Fibroblast of lung (primary cell): ENCODE measurements around the gene OSM. TPM values are rescaled to one million over a fixed set of nuclear protein-coding genes. Genes with fewer than 3 reads are reported as not detected.

Experiments used
- DNase-seq, 2 donors: peaks; one replicate each; pipeline versions ENCODE4 v3.0.0 to v3.0.0-alpha.2; 2010; ENCODE audit warnings: low read depth in 2 of 2
- H2AFZ ChIP-seq: 2 replicates; pipeline ENCODE4 v1.5.1; 2012; ENCODE audit warnings: low read length, control low read depth, inconsistent platforms
- H3K27ac ChIP-seq: 2 replicates; pipeline ENCODE4 v1.5.1; 2011; ENCODE audit warnings: low read length, control low read depth; ENCODE audit not compliant: insufficient read depth
- H3K27me3 ChIP-seq: 2 replicates; pipeline ENCODE4 v1.5.1; 2011; ENCODE audit warnings: mild to moderate bottlenecking, low read length; ENCODE audit not compliant: control insufficient read depth, insufficient read depth
- H3K36me3 ChIP-seq: 2 replicates; pipeline ENCODE4 v1.5.1; 2011; ENCODE audit warnings: low read length; ENCODE audit not compliant: control insufficient read depth, insufficient read depth
- H3K4me1 ChIP-seq: 2 replicates; pipeline ENCODE4 v1.5.1; 2011; ENCODE audit warnings: low read length; ENCODE audit not compliant: control insufficient read depth, insufficient read depth; ENCODE audit errors: extremely low read depth
- H3K4me2 ChIP-seq: 2 replicates; pipeline ENCODE4 v1.5.1; 2011; ENCODE audit warnings: low read length, control low read depth; ENCODE audit not compliant: insufficient read depth; ENCODE audit errors: extremely low read depth
- H3K4me3 ChIP-seq, 4 experiments: fragments of 200-600 bp in 1 of 4; sonication (generic) in 1 of 4; replicated peaks in 1 of 4; 2 replicates each; pipeline ENCODE4 v1.5.1; 2011 to 2016; ENCODE audit warnings: low read length in 4 of 4, low read depth in 3 of 4, mild to moderate bottlenecking in 3 of 4, control low read depth in 2 of 4, inconsistent platforms in 1 of 4, mixed read lengths in 1 of 4; ENCODE audit not compliant: insufficient read depth in 1 of 4; ENCODE audit errors: control extremely low read depth in 1 of 4
- H3K79me2 ChIP-seq: 2 replicates; pipeline ENCODE4 v1.5.1; 2012; ENCODE audit warnings: mild to moderate bottlenecking, low read length, inconsistent platforms; ENCODE audit not compliant: control insufficient read depth, insufficient read depth
- H3K9ac ChIP-seq: 2 replicates; pipeline ENCODE4 v1.5.1; 2011; ENCODE audit warnings: mild to moderate bottlenecking, low read length, control low read depth; ENCODE audit not compliant: insufficient read depth
- H3K9me3 ChIP-seq: 2 replicates; pipeline ENCODE4 v1.5.1; 2012; ENCODE audit warnings: low read depth, low read length; ENCODE audit not compliant: control insufficient read depth, insufficient read depth
- H4K20me1 ChIP-seq: 2 replicates; pipeline ENCODE4 v1.5.1; 2011; ENCODE audit warnings: low read length; ENCODE audit not compliant: control insufficient read depth, insufficient read depth; ENCODE audit errors: extremely low read depth
- EZH2 ChIP-seq: IDR thresholded peaks from 2 replicates; pipeline ENCODE4 v1.5.1; 2012; ENCODE audit warnings: low read length, control low read depth, mild to moderate bottlenecking; ENCODE audit errors: missing control alignments
- polyA plus RNA-seq, 2 donors: library from polyadenylated mRNA; depleted of rRNA in 1 of 2; stranded (reverse) in 1 of 2; unstranded in 1 of 2; fragments of >200 nt; gene quantifications; 2 replicates each; pipeline ENCODE4 v1.2.1, GENCODE V29; 2011 to 2012; ENCODE audit warnings: missing spikeins in 1 of 2
- total RNA-seq: library from RNA; depleted of rRNA; stranded (reverse); fragments of >200 nt; gene quantifications from 2 replicates; pipeline ENCODE4 v1.2.1, GENCODE V29; 2014
- TF ChIP-seq, protein P1 (sequence below), 2 donors: IDR thresholded peaks in 1 of 2; conservative IDR thresholded peaks in 1 of 2; 1 replicate in 1 of 2; 2 replicates in 1 of 2; pipeline ENCODE4 v1.5.1; 2011 to 2012; ENCODE audit warnings: low read length in 2 of 2, control low read depth in 1 of 2, inconsistent platforms in 1 of 2, low read depth in 1 of 2, mild to moderate bottlenecking in 1 of 2

The OSM gene
- total and polyA plus RNA-seq, 2 donors (not counting 1 experiment from before 2014, with no cell fraction given), result not detected

DNA sequence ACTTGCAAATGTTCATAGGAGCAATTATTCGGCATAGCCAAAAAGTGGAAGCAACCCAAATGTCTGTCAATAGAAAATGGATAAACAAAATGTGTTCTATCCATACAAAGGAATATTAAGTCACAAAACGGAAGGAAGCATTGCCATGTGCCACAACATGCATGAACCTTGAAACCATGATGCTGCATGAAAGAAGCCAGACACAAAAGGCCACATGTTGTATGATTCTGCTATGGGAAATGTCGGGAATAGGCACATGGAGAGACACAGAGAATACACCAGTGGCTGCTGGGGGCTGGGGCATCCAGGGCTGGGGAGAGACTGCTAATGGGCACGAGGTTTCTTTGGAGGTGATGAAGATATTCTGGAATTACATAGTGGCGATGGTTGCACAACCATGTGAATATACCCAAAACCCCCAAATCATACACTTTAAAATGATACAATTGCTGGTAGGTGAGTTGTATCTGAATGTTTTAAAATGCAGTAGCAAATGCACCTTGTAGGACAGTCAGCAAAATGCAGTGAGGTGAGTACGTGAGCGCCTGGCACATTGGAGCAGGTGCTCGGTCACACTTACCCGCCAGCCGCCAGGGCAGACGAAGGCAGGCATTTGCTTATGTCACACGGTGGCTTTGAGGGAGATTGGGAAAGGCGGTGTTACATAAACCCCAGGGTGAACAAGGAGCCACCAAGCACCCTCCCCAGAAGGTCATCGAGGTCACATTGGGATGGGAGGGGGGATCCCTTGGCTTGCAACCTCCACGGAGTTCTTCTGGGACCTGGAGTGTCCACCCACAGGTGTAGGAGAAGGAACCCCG lies 6.3 kb upstream of the OSM start:
- DNase-seq, result no peak
- TF ChIP-seq EZH2, result no peak
- TF ChIP-seq, protein P1, sequence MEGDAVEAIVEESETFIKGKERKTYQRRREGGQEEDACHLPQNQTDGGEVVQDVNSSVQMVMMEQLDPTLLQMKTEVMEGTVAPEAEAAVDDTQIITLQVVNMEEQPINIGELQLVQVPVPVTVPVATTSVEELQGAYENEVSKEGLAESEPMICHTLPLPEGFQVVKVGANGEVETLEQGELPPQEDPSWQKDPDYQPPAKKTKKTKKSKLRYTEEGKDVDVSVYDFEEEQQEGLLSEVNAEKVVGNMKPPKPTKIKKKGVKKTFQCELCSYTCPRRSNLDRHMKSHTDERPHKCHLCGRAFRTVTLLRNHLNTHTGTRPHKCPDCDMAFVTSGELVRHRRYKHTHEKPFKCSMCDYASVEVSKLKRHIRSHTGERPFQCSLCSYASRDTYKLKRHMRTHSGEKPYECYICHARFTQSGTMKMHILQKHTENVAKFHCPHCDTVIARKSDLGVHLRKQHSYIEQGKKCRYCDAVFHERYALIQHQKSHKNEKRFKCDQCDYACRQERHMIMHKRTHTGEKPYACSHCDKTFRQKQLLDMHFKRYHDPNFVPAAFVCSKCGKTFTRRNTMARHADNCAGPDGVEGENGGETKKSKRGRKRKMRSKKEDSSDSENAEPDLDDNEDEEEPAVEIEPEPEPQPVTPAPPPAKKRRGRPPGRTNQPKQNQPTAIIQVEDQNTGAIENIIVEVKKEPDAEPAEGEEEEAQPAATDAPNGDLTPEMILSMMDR (conservative IDR thresholded peaks at IDR 0.05 in 1 of 2, IDR thresholded peaks at IDR 0.05 in 1 of 2; ENCODE audit: low read depth in 1 of 2, low read length in 2 of 2), result no peak
- Histone ChIP-seq H3K4me3 (no peak overlapping the region), H4K20me1 (no peaks in the 10 kb centered on the region), H3K79me2 (no peaks in the 10 kb centered on the region), H3K27ac (no peak overlapping the region), H3K27me3 (no peaks in the 10 kb centered on the region), H3K9me3 (no peaks in the 10 kb centered on the region), H3K36me3 (no peaks in the 10 kb centered on the region), H3K4me2 (no peak overlapping the region), H3K9ac (no peak overlapping the region), H3K4me1 (peaks cover 2% of the 10 kb centered on the region), H2AFZ (no peak overlapping the region)

DNA sequence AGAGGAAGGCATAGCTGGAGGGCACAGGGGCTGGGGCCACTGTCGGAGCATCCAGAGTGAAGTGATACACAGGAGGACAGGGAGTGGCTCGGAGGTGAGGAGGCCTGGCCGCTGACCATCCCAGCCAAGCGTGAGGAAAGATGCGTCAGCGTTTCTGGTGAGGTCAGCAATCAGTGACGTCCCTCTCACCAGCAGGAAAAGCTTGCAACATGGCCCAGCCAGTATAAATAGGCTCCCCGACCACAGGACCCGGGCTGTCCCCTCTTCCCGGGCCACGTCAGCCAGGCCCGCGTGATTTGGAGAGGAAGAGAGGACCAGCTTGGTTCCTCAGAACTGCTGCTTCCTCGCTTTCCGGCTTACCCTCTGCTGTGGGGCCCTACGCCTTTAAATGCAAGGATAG lies 4.2 kb upstream of the OSM start:
- no peaks in the 10 kb centered on the region for H3K27me3 ChIP-seq
- H3K9me3 ChIP-seq, result no peaks in the 10 kb centered on the region
- H3K27ac ChIP-seq, result no peak overlapping the region
- H3K36me3 ChIP-seq, result no peaks in the 10 kb centered on the region
- no peak for TF ChIP-seq EZH2
- no peak overlapping the region for H2AFZ ChIP-seq
- H3K9ac ChIP-seq, result no peak overlapping the region
- peak; percentile 78 to 79 for DNase-seq
- H4K20me1 ChIP-seq, result no peaks in the 10 kb centered on the region
- no peak overlapping the region for H3K4me3 ChIP-seq
- no peaks in the 10 kb centered on the region for H3K4me1 ChIP-seq
- no peak overlapping the region for H3K4me2 ChIP-seq
- no peaks in the 10 kb centered on the region for H3K79me2 ChIP-seq

DNA sequence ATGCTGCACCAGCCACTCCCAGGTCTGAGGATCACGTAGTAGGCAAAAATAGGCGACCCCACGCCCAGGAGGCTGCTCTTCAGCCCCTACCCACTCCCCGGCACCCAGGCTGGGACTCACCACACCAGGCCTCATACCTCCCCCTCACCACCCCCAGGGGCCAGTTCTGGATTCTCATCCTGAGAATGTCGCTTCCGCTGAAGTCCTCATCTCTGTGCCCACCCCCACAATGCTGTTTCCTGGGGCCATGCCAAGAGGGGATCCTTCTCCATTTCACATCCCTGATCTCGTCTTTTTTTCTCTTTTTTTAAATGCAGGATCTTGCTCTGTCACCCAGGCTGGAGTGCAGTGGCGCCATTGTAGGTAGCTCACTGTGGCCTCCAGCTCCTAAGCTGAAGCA lies 1.7 kb upstream of the OSM start:
- no peak overlapping the region for H3K9ac ChIP-seq
- no peak overlapping the region for H3K27ac ChIP-seq
- no peak for DNase-seq
- H3K36me3 ChIP-seq, result no peaks in the 10 kb centered on the region
- H3K27me3 ChIP-seq, result no peaks in the 10 kb centered on the region
- no peaks in the 10 kb centered on the region for H3K4me1 ChIP-seq
- no peaks in the 10 kb centered on the region for H4K20me1 ChIP-seq
- TF ChIP-seq, protein P1 (conservative IDR thresholded peaks at IDR 0.05 in 1 of 2, IDR thresholded peaks at IDR 0.05 in 1 of 2; ENCODE audit: low read depth in 1 of 2, low read length in 2 of 2), result no peak
- no peak for TF ChIP-seq EZH2
- H2AFZ ChIP-seq, result no peak overlapping the region
- no peaks in the 10 kb centered on the region for H3K79me2 ChIP-seq
- H3K4me3 ChIP-seq, result no peak overlapping the region
- H3K9me3 ChIP-seq, result no peaks in the 10 kb centered on the region
- H3K4me2 ChIP-seq, result no peak overlapping the region
